Mesodermal cell (in vitro differentiated cells): Measurements from ENCODE around the gene AMER1.

ENCODE experiments used
- H3K27ac ChIP-seq: 2 replicates; pipeline ENCODE4 v1.7.0; 2013; ENCODE audit warnings: mild to moderate bottlenecking, low read depth, low read length, moderate library complexity; ENCODE audit not compliant: severe bottlenecking
- H3K36me3 ChIP-seq: 2 replicates; pipeline ENCODE4 v1.7.1; 2013; ENCODE audit warnings: mild to moderate bottlenecking, low read length, moderate library complexity; ENCODE audit not compliant: control insufficient read depth, insufficient read depth
- H3K4me1 ChIP-seq: one replicate; pipeline ENCODE4 v1.7.1; 2013; ENCODE audit warnings: mild to moderate bottlenecking, low read length; ENCODE audit not compliant: insufficient read depth, control insufficient read depth, poor library complexity, severe bottlenecking
- H3K4me3 ChIP-seq: 2 replicates; pipeline ENCODE4 v1.7.0; 2013; ENCODE audit warnings: low read length, control low read depth, mild to moderate bottlenecking; ENCODE audit not compliant: insufficient read depth, poor library complexity, severe bottlenecking; ENCODE audit errors: extremely low read depth
- H3K9me3 ChIP-seq: 2 replicates; pipeline ENCODE4 v1.7.1; 2013; ENCODE audit warnings: mild to moderate bottlenecking, low read length, moderate library complexity; ENCODE audit not compliant: control insufficient read depth
- WGBS, 2 experiments: methylation state at CpG; one replicate each; pipeline ENCODE4 v1.1.5; 2013; ENCODE audit warnings: missing lambda C conversion rate in 2 of 2; ENCODE audit not compliant: insufficient coverage in 2 of 2; 5-methylcytosine and 5-hydroxymethylcytosine counted together

AMER1 gene

DNA sequence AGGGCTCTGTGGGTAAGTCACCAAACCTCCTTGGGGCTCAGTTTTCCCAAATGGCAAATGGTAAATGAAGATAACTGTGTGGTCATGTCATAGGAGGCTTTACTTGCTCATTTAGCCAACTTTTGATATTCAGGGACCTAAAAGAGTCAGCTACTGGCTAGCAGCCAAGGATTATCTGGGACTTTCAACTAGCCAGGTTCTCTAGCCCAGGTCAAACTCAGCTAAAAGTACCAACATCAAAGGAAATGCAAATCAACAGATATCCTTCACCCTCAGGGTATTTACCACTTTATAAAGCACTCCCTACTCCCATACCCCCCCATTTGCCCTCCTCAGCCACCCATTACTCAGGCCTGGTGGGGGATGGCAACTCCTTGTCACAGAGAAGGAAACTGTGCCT, 7.5 kb downstream of the AMER1 start:
- Histone ChIP-seq H3K36me3 (no peaks in the 10 kb centered on the region), H3K9me3 (no peaks in the 10 kb centered on the region), H3K27ac (no peak overlapping the region), H3K4me1 (no peaks in the 10 kb centered on the region), H3K4me3 (no peak overlapping the region)

DNA sequence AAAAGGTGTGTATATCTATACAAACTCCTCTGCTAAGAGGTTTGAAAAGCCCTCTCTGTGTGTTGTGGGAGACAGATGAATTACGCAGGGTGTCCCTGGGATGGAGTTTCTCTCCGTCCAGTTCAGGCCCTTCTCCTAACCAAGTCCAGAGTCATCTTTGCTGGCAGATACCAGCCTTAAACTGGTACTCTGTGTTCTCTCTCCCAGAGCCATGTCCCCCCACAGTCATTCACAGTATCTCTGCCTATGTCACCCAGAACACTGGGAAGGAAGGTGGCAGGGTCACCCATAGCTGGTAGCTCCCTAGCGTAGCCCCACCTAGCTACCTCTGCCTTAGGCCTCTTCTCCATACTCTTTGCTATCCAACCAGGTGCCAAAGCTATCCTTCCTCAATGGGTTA, 8.9 kb downstream of the AMER1 start:
- 100% methylated on average over 1 of the region's 3 CpGs; no CpG with 5 or more reads in 1 of the 2 experiments for WGBS, 2 experiments
- H3K4me3 ChIP-seq: no peak overlapping the region

DNA sequence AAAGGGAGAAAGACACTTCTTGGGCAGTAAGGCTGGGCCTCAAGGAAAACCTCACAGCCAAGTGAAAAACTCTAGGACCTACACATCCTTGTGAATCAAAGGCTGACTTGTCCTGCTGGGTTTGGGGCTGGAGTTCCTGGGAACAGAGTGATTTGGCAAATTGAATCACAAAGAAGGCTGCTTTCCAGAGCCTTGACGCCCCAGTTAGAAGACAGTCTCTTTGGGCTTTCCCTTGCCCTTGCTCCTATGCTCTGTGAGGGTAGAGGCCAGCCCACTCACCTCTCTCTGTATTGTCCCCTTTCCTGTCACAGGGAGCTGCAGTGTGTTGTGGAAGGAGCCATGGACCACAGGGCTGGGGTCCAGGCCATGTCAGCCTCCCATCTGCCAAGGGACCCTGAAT, 9.6 kb downstream of the AMER1 start:
- Histone ChIP-seq H3K36me3 (peaks cover 7% of the 10 kb centered on the region), H3K4me3 (no peak overlapping the region), H3K27ac (no peak overlapping the region), H3K4me1 (no peaks in the 10 kb centered on the region), H3K9me3 (no peaks in the 10 kb centered on the region)
- 20% methylated on average over 1 of the region's 1 CpG; no CpG with 5 or more reads in 1 of the 2 experiments for WGBS, 2 experiments

More for the DNA sequence above, 8.9 kb downstream of the AMER1 start:
- Histone ChIP-seq H3K9me3 (no peaks in the 10 kb centered on the region), H3K36me3 (peaks cover 6% of the 10 kb centered on the region), H3K4me1 (no peaks in the 10 kb centered on the region), H3K27ac (no peak overlapping the region)

DNA sequence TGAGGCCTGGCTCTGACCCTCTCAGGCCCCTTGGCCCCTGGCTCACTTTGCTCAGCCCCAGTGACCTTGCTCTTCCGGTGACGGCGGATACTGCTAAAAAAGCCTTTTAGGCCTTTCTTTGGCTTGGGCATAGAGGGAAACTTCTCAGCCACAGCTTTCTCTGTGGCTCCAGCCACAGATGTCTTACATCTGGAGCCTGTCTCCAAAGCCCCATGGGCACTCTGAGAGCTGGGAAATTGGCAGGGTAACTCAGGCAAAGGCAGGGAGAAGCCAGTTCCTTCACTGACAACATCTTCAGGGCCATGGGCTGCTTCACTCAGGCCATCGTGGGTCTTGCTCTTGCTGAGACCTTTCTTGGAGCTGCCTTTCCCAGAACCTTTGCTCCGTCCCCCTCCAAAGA, 12.8 kb downstream of the AMER1 start:
- 73 to 100% methylated on average over 1 to 2 of the region's 5 CpGs for WGBS, 2 experiments
- no peaks in the 10 kb centered on the region for H3K9me3 ChIP-seq
- no peaks in the 10 kb centered on the region for H3K4me1 ChIP-seq

DNA sequence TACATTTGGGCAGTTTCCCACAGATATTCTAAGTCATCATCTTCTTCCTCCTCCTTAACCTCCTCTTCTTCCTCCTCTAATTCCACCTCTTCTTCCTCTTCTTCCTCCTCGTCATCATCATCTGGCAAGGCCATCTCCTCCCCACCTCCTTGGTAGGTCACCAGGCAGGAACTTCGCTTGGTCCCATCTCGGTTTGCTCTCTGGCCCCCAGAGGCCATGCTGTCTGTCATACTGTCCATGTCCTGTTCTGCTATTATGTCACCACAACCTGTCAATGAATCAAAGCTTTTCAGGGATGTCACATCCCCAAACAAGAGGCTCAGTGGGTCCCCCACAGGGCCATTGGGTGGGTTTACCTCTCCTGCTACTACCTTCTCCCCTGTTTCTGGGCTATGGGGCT, 13.5 kb downstream of the AMER1 start:
- WGBS, 2 experiments: 82 to 100% methylated on average over 2 to 3 of the region's 3 CpGs
- no peak overlapping the region for H3K27ac ChIP-seq
- H3K36me3 ChIP-seq: peaks cover 7% of the 10 kb centered on the region
- H3K9me3 ChIP-seq: no peaks in the 10 kb centered on the region
- H3K4me1 ChIP-seq: no peaks in the 10 kb centered on the region
- H3K4me3 ChIP-seq: no peak overlapping the region

More for the DNA sequence above, 12.8 kb downstream of the AMER1 start:
- no peak overlapping the region for H3K4me3 ChIP-seq
- H3K36me3 ChIP-seq: peaks cover 7% of the 10 kb centered on the region
- H3K27ac ChIP-seq: no peak overlapping the region

DNA sequence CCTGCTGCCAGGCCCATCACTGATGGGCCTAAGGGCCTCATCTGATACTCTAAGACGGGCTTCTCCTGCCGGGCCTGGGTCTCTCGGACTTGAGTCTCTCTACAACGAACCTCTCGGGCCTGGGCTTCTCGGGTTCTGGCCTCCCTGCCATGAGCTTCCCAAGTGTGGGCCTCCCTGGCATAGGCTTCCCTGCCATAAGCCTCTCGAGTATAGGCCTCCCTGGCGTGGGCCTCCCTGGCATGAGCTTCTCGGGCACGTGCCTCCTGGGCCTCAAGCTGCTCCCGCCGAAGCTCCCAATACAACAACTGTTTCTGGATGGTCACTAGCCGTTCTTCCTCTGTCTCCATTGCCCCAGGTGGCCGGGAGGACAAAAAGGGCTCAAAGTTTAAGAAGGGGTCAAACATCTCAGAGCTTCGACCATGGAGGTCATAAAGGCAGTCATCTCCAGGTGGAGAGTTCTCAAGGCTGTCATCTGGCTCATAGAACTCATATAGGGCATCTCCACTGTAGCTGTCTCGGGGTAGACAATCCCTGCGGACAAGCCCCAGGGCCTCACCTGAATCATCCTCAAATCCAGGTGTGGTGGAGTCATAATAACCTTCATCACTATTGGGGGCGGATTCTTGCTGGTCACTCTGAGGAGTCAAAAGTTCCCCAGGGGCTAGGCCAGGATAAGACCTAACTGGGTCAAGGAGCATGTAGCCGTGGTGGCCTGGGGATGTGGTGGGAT, 14.1 kb downstream of the AMER1 start:
- peaks cover 7% of the 10 kb centered on the region for H3K36me3 ChIP-seq

DNA sequence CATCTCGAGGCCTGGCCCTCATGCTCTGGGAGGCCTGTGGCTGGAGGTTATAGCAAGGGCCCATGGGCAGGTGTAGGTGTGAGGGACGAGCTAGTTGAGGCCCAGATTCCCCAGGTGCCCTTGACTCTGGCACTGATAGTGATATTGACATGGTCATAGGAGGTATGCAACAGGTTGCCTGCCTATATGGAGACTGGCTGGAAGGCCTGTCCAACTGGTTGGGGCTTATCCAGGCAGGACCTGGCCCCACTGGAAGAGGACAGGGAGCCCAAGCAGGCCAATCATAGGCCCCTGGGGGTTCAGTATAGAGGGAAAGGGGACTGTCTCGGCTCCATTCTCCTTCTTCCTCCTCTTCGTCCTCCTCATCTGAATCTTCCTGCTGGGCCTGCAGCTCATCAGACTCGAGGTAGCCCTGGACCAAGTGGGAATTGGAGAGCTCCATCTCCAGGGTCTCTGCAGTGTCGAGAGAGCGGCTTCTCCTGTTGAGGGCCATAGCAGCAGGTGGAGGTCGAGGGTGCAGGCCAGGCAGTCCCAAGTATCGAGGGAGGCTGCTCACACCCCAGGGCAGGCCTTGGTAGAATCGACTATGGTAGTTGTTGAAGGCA, 15.3 kb downstream of the AMER1 start:
- H3K36me3 ChIP-seq: peaks cover 7% of the 10 kb centered on the region
- 88% methylated on average over 3 of the region's 10 CpGs; no CpG with 5 or more reads in 1 of the 2 experiments for WGBS, 2 experiments
- no peaks in the 10 kb centered on the region for H3K9me3 ChIP-seq
- no peak overlapping the region for H3K4me3 ChIP-seq
- no peak overlapping the region for H3K27ac ChIP-seq
- H3K4me1 ChIP-seq: no peaks in the 10 kb centered on the region

More for the DNA sequence above, 14.1 kb downstream of the AMER1 start:
- no peak overlapping the region for H3K27ac ChIP-seq
- no peaks in the 10 kb centered on the region for H3K9me3 ChIP-seq
- H3K4me3 ChIP-seq: no peak overlapping the region
- no peaks in the 10 kb centered on the region for H3K4me1 ChIP-seq
- WGBS, 2 experiments: 89 to 93% methylated on average over 7 to 10 of the region's 19 CpGs

DNA sequence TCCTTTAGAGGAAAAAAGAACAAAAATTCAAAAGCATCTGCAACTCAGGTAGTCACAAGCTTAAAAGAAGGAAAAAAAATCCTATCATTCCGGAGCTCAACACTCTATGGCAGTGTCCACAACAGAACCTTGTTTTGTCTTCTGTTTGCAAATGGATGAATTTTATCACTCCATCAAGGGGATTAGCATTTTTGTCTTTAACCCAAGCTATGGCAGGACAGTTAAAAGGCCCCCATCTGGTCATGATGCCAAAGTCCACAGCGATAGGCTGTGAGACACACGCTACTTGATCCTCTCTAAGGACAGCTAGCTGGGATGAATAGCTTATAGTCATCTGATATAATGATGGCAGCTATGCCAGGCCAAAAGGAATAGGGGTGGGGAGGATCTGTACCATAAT, 16.6 kb downstream of the AMER1 start:
- WGBS, 2 experiments: 90% methylated on average over 2 of the region's 3 CpGs; no CpG with 5 or more reads in 1 of the 2 experiments
- no peak overlapping the region for H3K27ac ChIP-seq
- peaks cover 7% of the 10 kb centered on the region for H3K36me3 ChIP-seq

DNA sequence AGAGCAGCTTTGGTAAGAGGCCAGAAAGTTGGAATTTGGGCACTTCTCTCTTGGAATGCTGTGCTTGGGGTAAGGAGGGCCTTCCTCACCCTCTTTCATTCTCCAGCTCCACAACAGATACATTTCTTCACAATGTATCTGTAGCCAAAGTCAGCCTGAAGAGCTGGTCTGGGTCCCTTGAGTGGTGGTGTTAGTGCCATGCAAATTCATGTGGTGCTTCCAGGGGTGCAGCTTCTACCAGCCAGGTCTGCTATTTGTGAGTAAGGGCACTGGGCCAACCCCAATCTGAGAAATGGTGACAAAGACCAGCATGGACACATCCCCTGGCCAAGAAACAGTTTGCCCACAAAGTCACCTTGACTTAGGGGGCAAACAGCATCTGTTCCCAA, 17.8 kb downstream of the AMER1 start:
- H3K36me3 ChIP-seq: peaks cover 7% of the 10 kb centered on the region
- H3K27ac ChIP-seq: no peak overlapping the region
- no peak overlapping the region for H3K4me3 ChIP-seq
- no peaks in the 10 kb centered on the region for H3K4me1 ChIP-seq
- no peaks in the 10 kb centered on the region for H3K9me3 ChIP-seq

More for the DNA sequence above, 16.6 kb downstream of the AMER1 start:
- Histone ChIP-seq H3K4me1 (no peaks in the 10 kb centered on the region), H3K9me3 (no peaks in the 10 kb centered on the region), H3K4me3 (no peak overlapping the region)

DNA sequence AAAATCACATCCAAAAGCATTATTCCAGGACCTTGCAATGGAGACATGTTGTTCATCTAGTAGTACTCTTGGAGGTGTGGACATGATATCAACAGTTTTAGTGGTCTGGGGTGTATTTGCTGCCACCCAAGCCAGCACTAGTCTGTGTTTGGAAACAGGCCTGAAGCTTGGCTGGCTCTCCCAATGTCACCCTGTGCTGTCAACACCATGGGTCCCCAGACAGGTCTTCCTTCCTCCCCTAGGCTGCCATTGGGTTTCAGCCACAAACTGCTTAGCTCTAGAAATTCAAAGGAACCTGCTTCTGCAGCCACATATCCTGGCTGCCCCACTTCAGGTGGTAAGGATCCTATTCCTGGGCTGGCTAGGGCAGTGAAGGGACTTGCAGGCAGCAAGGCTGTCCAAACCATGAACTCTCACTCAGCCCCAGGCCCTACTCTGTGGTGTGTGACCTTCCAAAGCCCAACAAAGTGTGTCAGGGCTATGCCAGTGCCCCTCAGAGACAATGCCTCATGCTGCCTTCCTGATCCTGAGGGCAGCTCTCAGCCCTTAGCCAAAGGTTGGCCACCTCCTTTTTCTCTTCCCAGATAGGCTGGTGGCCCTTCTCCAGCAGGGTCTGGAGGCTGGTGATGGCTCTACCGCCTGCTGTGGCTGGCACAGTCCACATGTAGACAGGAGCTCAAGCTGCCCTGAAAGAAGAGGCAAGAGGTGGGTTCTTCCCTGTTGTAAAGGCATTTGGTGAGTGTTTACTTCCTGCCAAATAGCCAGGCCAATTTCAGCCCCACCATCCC, 18.3 kb downstream of the AMER1 start:
- no peak overlapping the region for H3K27ac ChIP-seq
- no peaks in the 10 kb centered on the region for H3K9me3 ChIP-seq
- no peaks in the 10 kb centered on the region for H3K4me1 ChIP-seq
- WGBS, 2 experiments: no CpG with 5 or more reads among the region's 1 CpG
- peaks cover 6% of the 10 kb centered on the region for H3K36me3 ChIP-seq
- no peak overlapping the region for H3K4me3 ChIP-seq
